ENCODE data around the gene PDLIM7.
"Not testable (repeated sequence)": the region's sequence is repeated elsewhere in the genome, so short reads cannot be mapped to it uniquely, and the experiment has no call there.

Gene PDLIM7

GRCh38 chr5:177486256-177486655, 11.1 kb downstream of the PDLIM7 start:
- Histone ChIP-seq H2AFZ (ENCODE audit: low read length) (no peak overlapping the region), H3F3A (ENCODE audit: insufficient read depth, low read length) (no peaks in the 10 kb centered on the region), H3K27me3 (ENCODE audit: insufficient read depth, low read length) (no peaks in the 10 kb centered on the region), H3K9ac (ENCODE audit: low read length) (no peak overlapping the region), H3K4me1 (ENCODE audit: insufficient read depth, low read length, severe bottlenecking) (peaks cover 26% of the 10 kb centered on the region), H3K27ac (ENCODE audit: low read depth, low read length, poor library complexity, severe bottlenecking) (no peak overlapping the region), H3K79me2 (ENCODE audit: insufficient read depth, low read length) (no peaks in the 10 kb centered on the region), H4K20me1 (ENCODE audit: insufficient read depth, low read length) (no peaks in the 10 kb centered on the region), H3K9me3 (ENCODE audit: low read length) (no peaks in the 10 kb centered on the region), H3K9me2 (ENCODE audit: low read depth, low read length) (no peaks in the 10 kb centered on the region), H3K4me2 (ENCODE audit: low read length) (no peak overlapping the region), H3K36me3 (ENCODE audit: insufficient read depth, low read length) (peaks cover 14% of the 10 kb centered on the region), H3K4me3 (ENCODE audit: low read depth, low read length, poor library complexity, severe bottlenecking) (no peak overlapping the region)
- no peak for TF ChIP-seq CTCF (IDR thresholded peaks at IDR 0.05; ENCODE audit: low read length)
- no peak for TF ChIP-seq EZH2 (IDR thresholded peaks at IDR 0.05; ENCODE audit: borderline replicate concordance, low read length)

- peaks cover 14% of the 10 kb centered on the region for H3K36me3 ChIP-seq (ENCODE audit: insufficient read depth, low read length)
- H3K9me2 ChIP-seq (ENCODE audit: low read depth, low read length); H3K27me3 ChIP-seq (ENCODE audit: insufficient read depth, low read length); H3K9me3 ChIP-seq (ENCODE audit: low read length); H3K79me2 ChIP-seq (ENCODE audit: insufficient read depth, low read length); H4K20me1 ChIP-seq (ENCODE audit: insufficient read depth, low read length); H3K4me2 ChIP-seq (ENCODE audit: low read length); H3F3A ChIP-seq (ENCODE audit: insufficient read depth, low read length); H3K9ac ChIP-seq (ENCODE audit: low read length); H3K4me3 ChIP-seq (ENCODE audit: low read depth, low read length, poor library complexity, severe bottlenecking); H3K27ac ChIP-seq (ENCODE audit: low read depth, low read length, poor library complexity, severe bottlenecking); H2AFZ ChIP-seq (ENCODE audit: low read length): not testable (repeated sequence)
- H3K4me1 ChIP-seq (ENCODE audit: insufficient read depth, low read length, severe bottlenecking) = peaks cover 21% of the 10 kb centered on the region
These were observed 11.7 kb downstream of the PDLIM7 start for GRCh38 chr5:177485753-177486152.

- Histone ChIP-seq H3K9me3 (ENCODE audit: low read length) (no peaks in the 10 kb centered on the region), H3K9me2 (ENCODE audit: low read depth, low read length) (no peaks in the 10 kb centered on the region), H4K20me1 (ENCODE audit: insufficient read depth, low read length) (no peaks in the 10 kb centered on the region), H3K27me3 (ENCODE audit: insufficient read depth, low read length) (no peaks in the 10 kb centered on the region), H2AFZ (ENCODE audit: low read length) (no peak overlapping the region), H3K4me1 (ENCODE audit: insufficient read depth, low read length, severe bottlenecking) (peaks cover 14% of the 10 kb centered on the region), H3K4me2 (ENCODE audit: low read length) (no peak overlapping the region), H3K9ac (ENCODE audit: low read length) (no peak overlapping the region), H3K36me3 (ENCODE audit: insufficient read depth, low read length) (peaks cover 14% of the 10 kb centered on the region), H3K4me3 (ENCODE audit: low read depth, low read length, poor library complexity, severe bottlenecking) (no peak overlapping the region), H3K27ac (ENCODE audit: low read depth, low read length, poor library complexity, severe bottlenecking) (no peak overlapping the region), H3F3A (ENCODE audit: insufficient read depth, low read length) (no peaks in the 10 kb centered on the region), H3K79me2 (ENCODE audit: insufficient read depth, low read length) (no peaks in the 10 kb centered on the region)
- TF ChIP-seq EZH2 (IDR thresholded peaks at IDR 0.05; ENCODE audit: borderline replicate concordance, low read length) (no peak), CTCF (IDR thresholded peaks at IDR 0.05; ENCODE audit: low read length) (no peak)
These were observed 12.4 kb downstream of the PDLIM7 start for GRCh38 chr5:177484902-177485549.

Measured in OCI-LY1 (cell line).